HG03135 (cell line): ENCODE data around the gene SLC29A1.

Experiments
- ATAC-seq: cut with Tn5 transposase; IDR thresholded peaks from one replicate; pipeline ENCODE4 v1.9.1; 2021; ENCODE audit warnings: mild to moderate bottlenecking, moderate library complexity; ENCODE audit not compliant: unreplicated experiment

Gene SLC29A1

GRCh38 chr6:44277763-44278162 is 54.4 kb downstream of the SLC29A1 start:
- no peak for ATAC-seq

GRCh38 chr6:44278315-44278714 is 54.9 kb downstream of the SLC29A1 start:
- ATAC-seq, result no peak

GRCh38 chr6:44278774-44279697 is 55.6 kb downstream of the SLC29A1 start:
- ATAC-seq, result no peak
